ENCODE measurements around the gene CRK.

DNA sequence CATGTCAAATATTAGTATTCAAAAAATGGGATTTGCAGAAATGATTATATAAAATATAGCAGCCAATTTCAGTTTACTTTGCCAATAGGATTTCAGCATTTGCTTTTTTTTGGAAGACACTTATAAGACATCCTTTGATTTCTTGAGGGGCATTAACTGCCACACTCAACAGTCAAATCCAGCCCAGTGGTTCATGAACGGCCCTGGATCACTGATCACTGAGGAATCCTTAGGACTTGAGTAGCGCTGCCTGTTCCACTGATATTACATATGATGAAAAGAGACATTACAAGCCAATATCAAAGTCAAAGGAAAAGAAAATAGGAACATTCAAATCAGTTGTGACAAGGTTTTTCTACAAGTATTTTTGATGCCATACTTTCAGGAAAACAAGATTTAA is 35.1 kb downstream of the CRK start:
- TF ChIP-seq POLR2A (IDR thresholded peaks at IDR 0.05) = no peak
- TF ChIP-seq, protein P1, sequence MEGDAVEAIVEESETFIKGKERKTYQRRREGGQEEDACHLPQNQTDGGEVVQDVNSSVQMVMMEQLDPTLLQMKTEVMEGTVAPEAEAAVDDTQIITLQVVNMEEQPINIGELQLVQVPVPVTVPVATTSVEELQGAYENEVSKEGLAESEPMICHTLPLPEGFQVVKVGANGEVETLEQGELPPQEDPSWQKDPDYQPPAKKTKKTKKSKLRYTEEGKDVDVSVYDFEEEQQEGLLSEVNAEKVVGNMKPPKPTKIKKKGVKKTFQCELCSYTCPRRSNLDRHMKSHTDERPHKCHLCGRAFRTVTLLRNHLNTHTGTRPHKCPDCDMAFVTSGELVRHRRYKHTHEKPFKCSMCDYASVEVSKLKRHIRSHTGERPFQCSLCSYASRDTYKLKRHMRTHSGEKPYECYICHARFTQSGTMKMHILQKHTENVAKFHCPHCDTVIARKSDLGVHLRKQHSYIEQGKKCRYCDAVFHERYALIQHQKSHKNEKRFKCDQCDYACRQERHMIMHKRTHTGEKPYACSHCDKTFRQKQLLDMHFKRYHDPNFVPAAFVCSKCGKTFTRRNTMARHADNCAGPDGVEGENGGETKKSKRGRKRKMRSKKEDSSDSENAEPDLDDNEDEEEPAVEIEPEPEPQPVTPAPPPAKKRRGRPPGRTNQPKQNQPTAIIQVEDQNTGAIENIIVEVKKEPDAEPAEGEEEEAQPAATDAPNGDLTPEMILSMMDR (IDR thresholded peaks at IDR 0.05) = no peak
